K562 (cell line): ENCODE data around the gene TRAF3. TPM values are rescaled to one million over a fixed set of nuclear protein-coding genes. Genes with fewer than 3 reads are reported as not detected.

Experiments used
- ATAC-seq: fragments of 200-7000 bp; cut with Tn5 transposase; 3 replicates; pipeline ENCODE4 v1.9.1; 2020; ENCODE audit warnings: moderate library complexity
- BruUV-seq: library from RNA; stranded (reverse); fragments of 400-500 nt; replicated peaks from 2 replicates; lab custom pipeline; 2021; lab: Mats Ljungman, UMichigan
- CTCF ChIA-PET: fragments of 300-600 bp; formaldehyde crosslinking; extraction: SDS; loops from one replicate; lab custom pipeline; 2021; ENCODE audit warnings: low intra/inter-chr PET ratio; lab: Yijun Ruan, JAX
- POLR2A ChIA-PET: fragments of 300-600, 350-650 bp; sonication (Branson Sonifier 250); formaldehyde crosslinking; extraction: SDS; loops from one replicate; lab custom pipeline; 2021; ENCODE audit warnings: antibody characterized with exemption, inconsistent platforms; lab: Yijun Ruan, JAX
- DNase-seq, 4 experiments: peaks; one replicate each; pipeline versions ENCODE4 v3.0.0 to v3.0.0-alpha.2; 2011 to 2018; ENCODE audit warnings: low spot score in 3 of 4, mixed read lengths in 3 of 4; ENCODE audit errors: extremely low read depth in 1 of 4
- FAIRE-seq: peaks from 2 replicates; lab custom pipeline; 2011; peaks lifted over from hg19 to GRCh38; lab: Jason Lieb, UNC
- H2AFZ ChIP-seq: 2 replicates; pipeline ENCODE4 v1.6.0; 2011; ENCODE audit warnings: low read depth, low read length, control low read depth, inconsistent platforms
- H3K27ac ChIP-seq: fragments of 200-600 bp; 3 replicates; pipeline ENCODE4 v1.8.0; 2011; ENCODE audit warnings: low read depth, mild to moderate bottlenecking, control low read depth, inconsistent platforms, low read length, moderate library complexity, mixed read lengths; ENCODE audit errors: extremely low read depth
- H3K27me3 ChIP-seq, 2 experiments: fragments of 300-600 bp in 1 of 2; 2 replicates in 1 of 2; 3 replicates in 1 of 2; pipeline versions ENCODE4 v1.6.0 to v1.8.0; 2011; ENCODE audit warnings: inconsistent platforms in 2 of 2, low read length in 2 of 2, mild to moderate bottlenecking in 1 of 2, mixed read lengths in 1 of 2, moderate library complexity in 1 of 2; ENCODE audit not compliant: control insufficient read depth in 2 of 2, insufficient read depth in 2 of 2
- H3K36me3 ChIP-seq: fragments of 300-600 bp; 3 replicates; pipeline ENCODE4 v1.8.0; 2011; ENCODE audit warnings: mild to moderate bottlenecking, low read length, inconsistent platforms; ENCODE audit not compliant: control insufficient read depth, insufficient read depth
- H3K4me1 ChIP-seq, 2 experiments: fragments of 200-600 bp in 1 of 2; replicated peaks in 1 of 2; 2 replicates in 1 of 2; 3 replicates in 1 of 2; pipeline versions ENCODE4 v1.5.1 to v1.8.0; 2011; ENCODE audit warnings: inconsistent platforms in 2 of 2, low read length in 2 of 2, mild to moderate bottlenecking in 1 of 2, mixed read lengths in 1 of 2, moderate library complexity in 1 of 2; ENCODE audit not compliant: control insufficient read depth in 2 of 2, insufficient read depth in 2 of 2
- H3K4me2 ChIP-seq: 2 replicates; pipeline ENCODE4 v1.6.1; 2011; ENCODE audit warnings: low read length, control low read depth, inconsistent platforms, mixed read lengths; ENCODE audit not compliant: insufficient read depth
- H3K4me3 ChIP-seq: fragments of 200-600 bp; sonication (generic), shearing (Covaris generic); 2 replicates; pipeline ENCODE4 v1.5.1; 2016; ENCODE audit warnings: control low read depth, inconsistent platforms
- H3K79me2 ChIP-seq: fragments of 200-600 bp; 3 replicates; pipeline ENCODE4 v1.8.0; 2011; ENCODE audit warnings: low read length, inconsistent platforms; ENCODE audit not compliant: control insufficient read depth, insufficient read depth
- H3K9ac ChIP-seq, 2 experiments: 2 replicates each; pipeline versions ENCODE4 v1.6.0 to v1.6.1; 2011; ENCODE audit warnings: low read depth in 2 of 2, low read length in 2 of 2, control low read depth in 1 of 2, inconsistent platforms in 1 of 2, mild to moderate bottlenecking in 1 of 2, mixed read lengths in 1 of 2; ENCODE audit not compliant: insufficient read depth in 1 of 2
- H3K9me1 ChIP-seq: one replicate; pipeline ENCODE4 v1.6.0; 2011; ENCODE audit warnings: inconsistent platforms, mild to moderate bottlenecking, low read length, moderate library complexity; ENCODE audit not compliant: control insufficient read depth, insufficient read depth
- H3K9me3 ChIP-seq: replicated peaks from 2 replicates; pipeline ENCODE4 v1.5.1; 2011; ENCODE audit warnings: low read depth, low read length, inconsistent platforms; ENCODE audit not compliant: control insufficient read depth, insufficient read depth
- H4K20me1 ChIP-seq: replicated peaks from 2 replicates; pipeline ENCODE4 v1.6.1; 2011; ENCODE audit warnings: low read length, inconsistent platforms, mixed read lengths; ENCODE audit not compliant: control insufficient read depth, insufficient read depth
- POLR2B ChIP-seq: fragments of 450-650 bp; IDR thresholded peaks from 2 replicates; pipeline ENCODE4 v1.6.1; 2018; ENCODE audit warnings: low read depth; ENCODE audit not compliant: partially characterized antibody
- POLR2G ChIP-seq: fragments of 200-400 bp; formaldehyde crosslinking; IDR thresholded peaks from 2 replicates; pipeline ENCODE4 v1.6.1; 2017; ENCODE audit warnings: low read depth, mild to moderate bottlenecking, antibody characterized with exemption, low read length, moderate library complexity
- RBM22 ChIP-seq: fragments of 200-400 bp; formaldehyde crosslinking; IDR thresholded peaks from 2 replicates; pipeline ENCODE4 v1.6.1; 2018; ENCODE audit warnings: low read length, low read depth; ENCODE audit not compliant: poor library complexity, severe bottlenecking
- SMARCA5 ChIP-seq: fragments of 450-650 bp; IDR thresholded peaks from 2 replicates; pipeline ENCODE4 v1.6.1; 2016
- ZBTB11 ChIP-seq, 3 experiments: fragments of 200-800 bp in 1 of 3; fragments of 250-450 bp in 1 of 3; fragments of 450-650 bp in 1 of 3; sonication (Bioruptor Pico) in 1 of 3; sonication (Bioruptor generic) in 1 of 3; formaldehyde crosslinking in 1 of 3; IDR thresholded peaks; 2 replicates each; pipeline versions ENCODE4 v1.6.1 to v1.8.0; 2016 to 2022; ENCODE audit warnings: mild to moderate bottlenecking in 2 of 3, missing genetic modification characterization in 2 of 3, missing compliant biosample characterization in 1 of 3, moderate library complexity in 1 of 3
- ZKSCAN8 ChIP-seq: fragments of 200-800 bp; sonication (Bioruptor generic); IDR thresholded peaks from 2 replicates; pipeline ENCODE4 v1.6.1; 2016; ENCODE audit warnings: missing genetic modification characterization, missing compliant biosample characterization
- ZNF511 ChIP-seq: sonication (generic); formaldehyde crosslinking; IDR thresholded peaks from 2 replicates; pipeline ENCODE4 v1.8.0; 2022; ENCODE audit warnings: mild to moderate bottlenecking, missing genetic modification reagents
- WGBS: fragments of 100-300 bp; shearing (Covaris generic); methylation state at CpG from one replicate; pipeline ENCODE4 v1.1.6; 2016; ENCODE audit warnings: low coverage, mixed read lengths; ENCODE audit not compliant: insufficient coverage; ENCODE audit errors: missing lambda C conversion rate; 5-methylcytosine and 5-hydroxymethylcytosine counted together
- in situ Hi-C: fragments of 300-500 bp; cut with MboI; formaldehyde crosslinking; loops from 4 replicates; pipeline ENCODE4 v1.15.0; 2018; ENCODE audit warnings: inconsistent platforms, mixed read lengths
- intact Hi-C: fragments of 100-400 bp; cut with micrococcal nuclease; formaldehyde crosslinking; loops from 2 replicates; pipeline ENCODE4 v1.14.2; 2022
- polyA plus RNA-seq, 8 experiments: library from polyadenylated mRNA; depleted of rRNA in 4 of 8; stranded (reverse) in 5 of 8; unstranded in 3 of 8; fragments of >200 nt; fragmentation: Nextera tagmentation in 2 of 8; fragmentation: Illumina TruSeq in 1 of 8; extraction: Ambion mirVana in 2 of 8; extraction: Trizol in 1 of 8; gene quantifications; 2 replicates each; pipeline versions ENCODE4 v1.2.1 to v1.2.3, GENCODE V29; 2011 to 2014; ENCODE audit warnings: inconsistent platforms in 1 of 8, missing spikeins in 1 of 8
- total RNA-seq, 7 experiments: library from RNA; depleted of rRNA in 6 of 7; stranded (reverse); fragments of >200 nt in 6 of 7; fragmentation: Illumina TruSeq in 2 of 7; extraction: Trizol in 2 of 7; gene quantifications; 2 replicates each; pipeline versions ENCODE4 v1.2.1 to v1.2.3, GENCODE V29; 2011 to 2021; ENCODE audit warnings: low replicate concordance in 1 of 7

The TRAF3 gene
- total and polyA plus RNA-seq, 9 of the 15 experiments (the other 6 are each of a cell fraction or from before 2014, with no cell fraction given): 0.52 to 21.3 (median 9.9) TPM

GRCh38 chr14:102939329-102939728 lies 162.1 kb downstream of the TRAF3 start (continued):
- TF ChIP-seq SMARCA5 (no peak), ZKSCAN8 (CRISPR knock-in tag) (no peak), ZBTB11 (CRISPR knock-in tag; IDR thresholded peaks at IDR 0.05) (no peak)

- intact Hi-C loops: no loop called here
- H3K36me3 ChIP-seq: peaks cover 2% of the 10 kb centered on the region; the same call in 1 of the 3 replicates
- H3K79me2 ChIP-seq: no peaks in the 10 kb centered on the region
- no TSS peak for BruUV-seq
- POLR2A ChIA-PET: interaction anchor here (1.2 kb wide), 1 partner anchor 24 kb away, joined by 3 read pairs; no protein-coding TSS in a partner anchor
- no peaks in the 10 kb centered on the region for H4K20me1 ChIP-seq
- CTCF ChIA-PET: no interaction called here
- H3K9me1 ChIP-seq: no peaks in the 10 kb centered on the region
- H3K9ac ChIP-seq: no peak overlapping the region
- no peak overlapping the region for H3K4me3 ChIP-seq
- peak; percentile 44 for TF ChIP-seq RBM22
- TF ChIP-seq POLR2G: peak; percentile 19; the same call in 1 of the 2 replicates
- no peak for TF ChIP-seq ZNF511 (CRISPR knock-in tag)
- no peak for TF ChIP-seq POLR2B
- WGBS: 87% methylated on average over 16 of the region's 43 CpGs
- DNase-seq: no peak
- no peaks in the 10 kb centered on the region for H3K27me3 ChIP-seq
- H3K4me1 ChIP-seq: peaks cover 4 to 19% of the 10 kb centered on the region in 2 experiments; a peak in 3 of 5 replicates
- no peak overlapping the region for H2AFZ ChIP-seq
- no peak for FAIRE-seq
- H3K4me2 ChIP-seq: no peak overlapping the region
- in situ Hi-C loops: no loop called here
- ATAC-seq: no peak
- no peaks in the 10 kb centered on the region for H3K9me3 ChIP-seq
- H3K27ac ChIP-seq: no peak overlapping the region
These were observed 162.7 kb downstream of the TRAF3 start for GRCh38 chr14:102939820-102940561.
